HG03439 (cell line): ENCODE data around the gene CYP24A1.

ENCODE experiments used
- ATAC-seq: cut with Tn5 transposase; IDR thresholded peaks from one replicate; pipeline ENCODE4 v1.9.1; 2021; ENCODE audit warnings: mild to moderate bottlenecking, moderate library complexity; ENCODE audit not compliant: unreplicated experiment

Gene CYP24A1

GRCh38 chr20:54176610-54177009, 2.8 kb upstream of the CYP24A1 start:
- ATAC-seq, result no peak

- ATAC-seq, result no peak
These were observed 830 bp upstream of the CYP24A1 start for GRCh38 chr20:54174457-54175175.

- no peak for ATAC-seq
These were observed 732 bp downstream of the CYP24A1 start for GRCh38 chr20:54172856-54173652.

- ATAC-seq, result no peak
These were observed 1.3 kb downstream of the CYP24A1 start for GRCh38 chr20:54172532-54172855.

DNA sequence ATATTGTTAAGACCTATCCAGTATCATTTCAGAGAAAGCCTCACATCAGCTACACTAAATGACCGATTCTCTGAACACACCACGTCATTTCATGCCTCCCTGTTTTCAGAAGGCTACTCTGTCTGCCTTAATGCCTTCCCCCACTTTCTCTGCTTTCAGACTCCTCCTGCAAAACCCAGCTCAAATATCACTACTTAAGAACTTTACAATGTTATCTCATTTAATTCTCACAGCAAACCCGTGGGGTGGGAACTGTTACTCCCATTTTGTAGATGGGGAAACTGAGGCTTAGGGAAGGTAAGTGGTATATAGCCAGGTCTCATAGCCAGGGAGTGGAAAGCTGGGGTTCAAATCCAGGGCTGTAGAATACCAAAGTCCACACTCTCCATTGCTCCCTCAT, 2.8 kb downstream of the CYP24A1 start:
- no peak for ATAC-seq

DNA sequence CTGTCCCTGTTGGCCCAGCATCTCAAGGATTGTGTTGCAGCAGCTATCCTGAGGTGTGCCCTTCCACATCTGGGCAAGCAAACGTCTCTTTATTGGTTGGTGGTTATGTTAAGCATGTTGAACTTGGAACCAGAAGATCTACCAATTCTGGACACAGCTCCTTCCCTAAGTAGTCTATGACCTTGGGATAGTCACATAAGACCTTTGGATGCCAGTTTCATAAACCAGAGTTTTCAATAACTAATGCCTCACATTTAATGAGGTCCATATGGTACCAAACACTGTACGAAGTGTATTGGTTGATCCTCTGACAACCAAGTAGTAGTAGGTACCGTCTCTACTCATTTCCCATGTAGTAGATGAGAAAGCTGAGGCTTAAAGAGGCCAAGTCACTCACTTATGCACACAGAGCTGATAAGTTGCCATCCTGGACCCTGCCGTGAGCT, 3.7 kb downstream of the CYP24A1 start:
- ATAC-seq, result no peak

GRCh38 chr20:54168961-54169862, 4.6 kb downstream of the CYP24A1 start:
- ATAC-seq, result no peak

- ATAC-seq, result no peak
These were observed 5.6 kb downstream of the CYP24A1 start for GRCh38 chr20:54167909-54168872.

GRCh38 chr20:54166987-54167662, 6.7 kb downstream of the CYP24A1 start:
- no peak for ATAC-seq

- ATAC-seq, result no peak
These were observed 8.0 kb downstream of the CYP24A1 start for GRCh38 chr20:54165803-54166202.

DNA sequence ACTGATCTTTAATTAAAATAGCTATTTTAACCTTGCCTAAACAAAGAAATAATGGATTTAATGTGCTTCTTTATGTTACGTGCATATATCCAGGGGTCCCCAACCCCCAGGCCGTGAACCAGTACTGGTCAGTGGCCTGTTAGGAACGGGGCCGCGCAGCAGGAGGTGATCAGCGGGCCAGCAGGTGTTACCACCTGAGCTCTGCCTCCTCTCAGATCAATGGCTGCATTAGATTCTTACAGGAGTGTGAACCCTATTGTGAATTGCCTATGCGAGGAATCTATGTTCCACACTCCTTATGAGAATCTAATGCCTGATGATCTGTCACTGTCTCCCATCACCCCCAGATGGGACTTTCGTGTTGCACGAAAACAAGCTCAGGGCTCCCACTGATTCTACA, 8.8 kb downstream of the CYP24A1 start:
- ATAC-seq, result no peak

- ATAC-seq, result no peak
These were observed 10.4 kb downstream of the CYP24A1 start for GRCh38 chr20:54163402-54163801.

GRCh38 chr20:54162378-54163009, 11.3 kb downstream of the CYP24A1 start:
- ATAC-seq, result no peak

GRCh38 chr20:54161821-54162149, 12.0 kb downstream of the CYP24A1 start:
- ATAC-seq, result no peak

GRCh38 chr20:54161008-54161820, 12.6 kb downstream of the CYP24A1 start:
- no peak for ATAC-seq

GRCh38 chr20:54160065-54161007, 13.4 kb downstream of the CYP24A1 start:
- no peak for ATAC-seq

GRCh38 chr20:54158856-54159418, 14.8 kb downstream of the CYP24A1 start:
- ATAC-seq, result no peak
